Stomach (tissue), 4 donors: ENCODE results near the gene ABCA3.

Experiments used
- CTCF ChIP-seq, 7 experiments: fragments of 450-650 bp in 4 of 7; fragments of 200-600 bp in 3 of 7; sonication (generic) in 3 of 7; IDR thresholded peaks; one replicate each; pipeline ENCODE4 v1.5.1; 2016 to 2019; ENCODE audit warnings: antibody characterized with exemption in 7 of 7, control low read depth in 2 of 7, mild to moderate bottlenecking in 1 of 7
- EP300 ChIP-seq: sonication (generic); formaldehyde crosslinking; IDR thresholded peaks from one replicate; pipeline ENCODE4 v1.6.1; 2017; ENCODE audit warnings: antibody characterized with exemption
- POLR2A ChIP-seq, 4 donors: fragments of 450-650 bp; IDR thresholded peaks; one replicate each; pipeline ENCODE4 v1.6.1; 2016; ENCODE audit warnings: antibody characterized with exemption in 4 of 4, control low read depth in 2 of 4, mild to moderate bottlenecking in 1 of 4, moderate library complexity in 1 of 4

GRCh38 chr16:2325181-2325580 is 15.3 kb downstream of the ABCA3 start:
- TF ChIP-seq CTCF (IDR thresholded peaks at IDR 0.05), result no peak
- TF ChIP-seq POLR2A (IDR thresholded peaks at IDR 0.05), result no peak
- no peak for TF ChIP-seq EP300
